Activated B cell treated with CpG ODN at 0.5 μM for 24 hours (primary cell): ENCODE data around the gene COX6B2. TPM values are rescaled to one million over a fixed set of nuclear protein-coding genes. Genes with fewer than 3 reads are reported as not detected.

Experiments
- ATAC-seq: fragments of 200-7000 bp; cut with Tn5 transposase; one replicate; pipeline ENCODE4 v1.10.0; 2021; ENCODE audit warnings: low read depth, mild to moderate bottlenecking, moderate library complexity
- CTCF ChIA-PET: fragments of 350-600 bp; sonication (Branson Sonifier 250); formaldehyde crosslinking; loops from one replicate; lab custom pipeline; 2021; ENCODE audit warnings: antibody characterized with exemption; lab: Charles Lee
- POLR2A ChIA-PET: fragments of 350-600 bp; sonication (Branson Sonifier 250); formaldehyde crosslinking; loops from one replicate; lab custom pipeline; 2021; ENCODE audit warnings: antibody characterized with exemption; lab: Charles Lee
- DNase-seq: peaks from one replicate; pipeline ENCODE4 v3.0.0; 2022
- H3K27ac Mint-ChIP-seq: one replicate; pipeline ENCODE4 v1.8.0; 2020; ENCODE audit warnings: mixed read lengths
- H3K27me3 Mint-ChIP-seq: one replicate; pipeline ENCODE4 v1.8.0; 2021; ENCODE audit warnings: mixed read lengths
- H3K36me3 Mint-ChIP-seq: one replicate; pipeline ENCODE4 v1.8.0; 2021; ENCODE audit warnings: low read depth, mixed read lengths
- H3K4me1 Mint-ChIP-seq: one replicate; pipeline ENCODE4 v1.8.0; 2021; ENCODE audit warnings: mixed read lengths
- H3K4me3 Mint-ChIP-seq: one replicate; pipeline ENCODE4 v1.8.0; 2020; ENCODE audit warnings: mild to moderate bottlenecking, mixed read lengths
- H3K9me3 Mint-ChIP-seq: one replicate; pipeline ENCODE4 v1.8.0; 2020; ENCODE audit warnings: mixed read lengths
- CTCF ChIP-seq: fragments of 200-600 bp; IDR thresholded peaks from one replicate; pipeline ENCODE4 v1.8.0; 2022; ENCODE audit warnings: antibody characterized with exemption, mild to moderate bottlenecking
- intact Hi-C: fragments of 100-400 bp; cut with micrococcal nuclease; formaldehyde crosslinking; loops from one replicate; pipeline ENCODE4 v1.15.1; 2024
- total RNA-seq: library from RNA; stranded (reverse); gene quantifications from 2 replicates; pipeline ENCODE4 v1.2.3, GENCODE V29; 2022

Gene COX6B2
- total RNA-seq, 1 donor from 2014 or later = not detected

- Mint-ChIP-seq H3K4me1 (peaks cover 63% of the 10 kb centered on the region), H3K9me3 (no peaks in the 10 kb centered on the region), H3K36me3 (peaks cover 45% of the 10 kb centered on the region), H3K27ac (peak overlapping the region; percentile 99), H3K27me3 (no peaks in the 10 kb centered on the region), H3K4me3 (peak overlapping the region; percentile 100)
- peak; percentile 76 for ATAC-seq
- intact Hi-C loops = loop anchor here (1.0 to 2.0 kb wide), 11 partner anchors 23 to 1248 kb away; partner anchors contain the start of genes CNOT3, FIZ1, KMT5C and PPP6R1
- CTCF ChIA-PET = interaction anchor here (1.4 to 3.1 kb wide), 6 partner anchors 46 to 244 kb away, joined by 3 to 18 read pairs (median 6); partner anchors contain the start of gene KMT5C
- TF ChIP-seq CTCF = no peak
- POLR2A ChIA-PET = interaction anchor here (0.5 to 11.3 kb wide), 19 partner anchors 8 to 269 kb away, joined by 3 to 215 read pairs (median 6); partner anchors contain the start of genes FIZ1, ISOC2, KMT5C and PPP6R1
- peak; percentile 85 for DNase-seq
Measured at GRCh38 chr19:55384920-55385723, 30.6 kb upstream of the COX6B2 start.

DNA sequence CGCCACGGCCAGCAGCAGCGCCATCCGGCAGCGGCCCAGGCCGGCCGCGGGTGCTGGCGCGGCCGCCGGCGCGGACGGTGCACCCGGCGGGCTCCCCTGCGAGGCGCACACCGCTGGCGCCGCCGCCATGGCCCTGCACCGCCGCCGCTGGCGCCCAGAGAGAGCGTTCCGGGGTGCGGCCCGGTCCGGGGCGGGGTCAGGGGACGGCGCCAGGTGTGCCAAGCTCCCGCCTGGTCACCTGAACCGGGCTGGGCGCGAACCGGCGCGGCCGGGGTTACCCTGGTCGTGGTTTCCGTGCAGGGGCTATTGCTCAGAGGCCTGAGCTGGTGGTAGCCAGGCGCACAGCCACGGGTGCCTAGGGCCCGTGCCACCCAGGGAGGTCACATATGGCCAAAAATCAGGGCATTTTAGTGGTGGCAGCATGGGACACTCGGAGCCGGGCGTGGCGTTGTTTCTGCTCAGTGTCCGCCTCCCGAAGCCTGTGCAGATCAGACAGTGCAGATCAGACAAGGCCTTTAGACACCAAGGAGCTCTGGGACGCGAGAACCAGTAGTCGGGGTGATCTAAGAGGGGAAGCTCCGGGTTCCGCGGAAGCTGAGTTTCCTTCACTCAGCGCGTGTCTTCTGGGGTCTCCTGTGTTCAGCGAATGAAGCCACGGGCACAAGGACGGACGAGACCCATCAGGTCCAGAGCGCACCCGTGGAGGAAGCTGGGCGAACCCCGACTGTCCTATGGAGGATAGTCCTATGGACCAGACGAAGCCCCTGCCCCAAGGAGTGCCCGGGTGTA is 29.8 kb upstream of the COX6B2 start, which contains the start of gene TMEM238:
Gene TMEM238, minus strand, starts transcription at position 162 of the 789 bp plus-strand sequence. Its CDS starts 33 bp downstream, at position 129.
- ChIA-PET CTCF (interaction anchor here (0.6 to 3.1 kb wide), 14 partner anchors 23 to 243 kb away, joined by 3 to 18 read pairs (median 4); partner anchors contain the start of genes HSPBP1, KMT5C and UBE2S), POLR2A (interaction anchor here (0.5 to 11.3 kb wide), 21 partner anchors 9 to 430 kb away, joined by 3 to 215 read pairs (median 6); partner anchors contain the start of genes FIZ1, ISOC2, KMT5C and PPP6R1)
- ATAC-seq (no peak), DNase-seq (peak; percentile 58)
- Mint-ChIP-seq H3K27me3 (no peaks in the 10 kb centered on the region), H3K9me3 (no peaks in the 10 kb centered on the region), H3K36me3 (peaks cover 37% of the 10 kb centered on the region), H3K4me3 (peak within 1 kb of the TSS; percentile 100), H3K27ac (peak within 1 kb of the TSS; percentile 99), H3K4me1 (peaks cover 56% of the 10 kb centered on the region)
- intact Hi-C loops = loop anchor here (2.0 kb wide), 1 partner anchor 240 kb away; the partner anchor contains the start of gene ZNF784
- TF ChIP-seq CTCF = no peak

DNA sequence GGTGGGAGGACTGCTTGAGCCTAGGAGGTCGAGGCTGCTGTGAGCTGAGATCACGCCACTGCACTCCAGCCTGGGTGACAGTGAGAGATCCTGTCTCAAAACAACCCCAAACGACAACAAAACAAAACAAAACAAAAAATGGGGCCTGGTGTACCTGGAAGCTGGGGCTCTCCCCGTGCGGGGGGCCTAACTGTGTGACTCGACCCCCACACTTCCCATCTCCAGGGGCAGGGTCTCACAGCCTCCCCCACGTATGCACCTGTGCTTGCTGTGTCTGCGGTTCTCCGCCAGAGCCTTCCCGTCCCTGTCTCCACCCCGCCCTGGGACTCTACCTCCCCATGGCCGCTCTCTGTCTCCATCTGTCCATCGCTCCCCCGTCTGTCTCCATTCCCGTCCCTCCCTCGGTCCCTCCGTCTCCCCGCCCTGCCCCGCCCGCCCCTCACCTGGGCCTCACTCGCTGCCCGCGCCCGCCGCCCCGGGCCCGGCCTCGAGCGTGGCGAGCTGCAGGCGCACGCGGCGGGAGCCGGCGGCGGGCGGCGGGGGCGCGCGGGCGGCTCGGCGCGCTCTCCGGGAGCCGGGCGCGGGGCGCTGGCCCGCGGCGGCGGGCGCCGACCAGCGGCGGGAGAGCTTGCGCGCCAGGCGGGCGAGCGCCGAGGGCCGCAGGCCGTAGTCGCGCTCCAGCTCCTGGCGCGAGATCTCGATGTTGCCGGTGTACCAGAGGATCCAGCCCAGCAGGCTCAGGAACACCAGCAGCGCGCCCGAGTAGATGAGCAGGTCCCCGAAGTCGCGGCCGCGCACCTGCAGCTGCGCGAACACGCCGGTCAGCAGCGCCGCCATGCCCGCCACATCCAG is 29.0 kb upstream of the COX6B2 start:
- DNase-seq (no peak), ATAC-seq (peak; percentile 3)
- Mint-ChIP-seq H3K9me3 (no peaks in the 10 kb centered on the region), H3K36me3 (peaks cover 29% of the 10 kb centered on the region), H3K4me1 (peaks cover 50% of the 10 kb centered on the region), H3K27ac (peak overlapping the region; percentile 68), H3K27me3 (no peaks in the 10 kb centered on the region), H3K4me3 (peak overlapping the region; percentile 80)
- POLR2A ChIA-PET = interaction anchor here (0.6 to 11.3 kb wide), 16 partner anchors 10 to 429 kb away, joined by 3 to 215 read pairs (median 6); partner anchors contain the start of genes KMT5C, PPP6R1, U2AF2 and UBE2S
- no peak for TF ChIP-seq CTCF
- CTCF ChIA-PET = interaction anchor here (0.6 to 3.1 kb wide), 14 partner anchors 24 to 242 kb away, joined by 3 to 18 read pairs (median 4); partner anchors contain the start of genes HSPBP1, KMT5C and UBE2S
- intact Hi-C loops = loop anchor here (2.0 kb wide), 1 partner anchor 241 kb away; the partner anchor contains the start of gene ZNF784

- CTCF ChIA-PET = interaction anchor here (1.3 to 3.1 kb wide), 2 partner anchors 103 to 121 kb away, joined by 4 to 18 read pairs; partner anchors contain the start of gene HSPBP1
- no peak for ATAC-seq
- H3K36me3 Mint-ChIP-seq = peaks cover 20% of the 10 kb centered on the region
- no peak for DNase-seq
- TF ChIP-seq CTCF = no peak
- H3K27me3 Mint-ChIP-seq = no peaks in the 10 kb centered on the region
- POLR2A ChIA-PET = interaction anchor here (0.7 to 11.3 kb wide), 5 partner anchors 14 to 242 kb away, joined by 3 to 215 read pairs (median 28); partner anchors contain the start of genes KMT5C and UBE2S
- H3K4me1 Mint-ChIP-seq = peaks cover 41% of the 10 kb centered on the region
- H3K9me3 Mint-ChIP-seq = no peaks in the 10 kb centered on the region
- H3K27ac Mint-ChIP-seq = no peak overlapping the region
- peak overlapping the region; percentile 80 for H3K4me3 Mint-ChIP-seq
- intact Hi-C loops = no loop called here
Measured at GRCh38 chr19:55382522-55383054, 28.1 kb upstream of the COX6B2 start.
